RPMI8226 (cell line): ENCODE results near the gene CIB4.

ENCODE experiments used
- DNase-seq: peaks from one replicate; pipeline ENCODE4 v3.0.0-alpha.2; 2015

The CIB4 gene

GRCh38 chr2:26564121-26564644, 77.0 kb downstream of the CIB4 start:
- no peak for DNase-seq

GRCh38 chr2:26563686-26564085, 77.5 kb downstream of the CIB4 start:
- no peak for DNase-seq

GRCh38 chr2:26562811-26563645, 78.1 kb downstream of the CIB4 start:
- DNase-seq, result no peak

- peak; percentile 77 for DNase-seq
Measured at GRCh38 chr2:26561918-26562810, 79.0 kb downstream of the CIB4 start.

GRCh38 chr2:26561376-26561775, 79.8 kb downstream of the CIB4 start:
- no peak for DNase-seq

- DNase-seq, result no peak
Measured at GRCh38 chr2:26560892-26561291, 80.3 kb downstream of the CIB4 start.

GRCh38 chr2:26559556-26559955, 81.6 kb downstream of the CIB4 start:
- no peak for DNase-seq

- no peak for DNase-seq
Measured at GRCh38 chr2:26559044-26559405, 82.1 kb downstream of the CIB4 start.

GRCh38 chr2:26558271-26559043, 82.7 kb downstream of the CIB4 start:
- no peak for DNase-seq

GRCh38 chr2:26557244-26557925, 83.8 kb downstream of the CIB4 start:
- DNase-seq, result no peak

- DNase-seq, result no peak
Measured at GRCh38 chr2:26556309-26557243, 84.6 kb downstream of the CIB4 start.

GRCh38 chr2:26555246-26556133, 85.7 kb downstream of the CIB4 start:
- DNase-seq, result no peak

GRCh38 chr2:26552641-26553374, 88.4 kb downstream of the CIB4 start:
- DNase-seq, result no peak

GRCh38 chr2:26550276-26551015, 90.7 kb downstream of the CIB4 start:
- DNase-seq, result no peak

- no peak for DNase-seq
Measured at GRCh38 chr2:26542676-26543505, 98.3 kb downstream of the CIB4 start.

- DNase-seq, result no peak
Measured at GRCh38 chr2:26542194-26542455, 99.0 kb downstream of the CIB4 start.

- DNase-seq, result no peak
Measured at GRCh38 chr2:26541401-26542193, 99.6 kb downstream of the CIB4 start.
